ENCODE measurements around the gene OPCML. TPM values are rescaled to one million over a fixed set of nuclear protein-coding genes. Genes with fewer than 3 reads are reported as not detected.

OPCML gene
- 1 to 10 TPM in 1 of 10 donors, under 1 TPM in 9; 0.07 to 1.2 (median 0.42) TPM for total RNA-seq
- under 1 TPM; under 0.01 to 0.07 TPM for polyA plus RNA-seq
- long read RNA-seq, donor 1, result 0 reads
- long read RNA-seq, donor 2, partial matches to known transcripts, result 0 of 1 reads
- long read RNA-seq, donor 2, other reads (novel, unspliced or antisense), result 1 of 1 reads
- long read RNA-seq, donor 3, partial matches to known transcripts, result 0 of 1 reads
- long read RNA-seq, donor 3, other reads (novel, unspliced or antisense), result 1 of 1 reads

DNA sequence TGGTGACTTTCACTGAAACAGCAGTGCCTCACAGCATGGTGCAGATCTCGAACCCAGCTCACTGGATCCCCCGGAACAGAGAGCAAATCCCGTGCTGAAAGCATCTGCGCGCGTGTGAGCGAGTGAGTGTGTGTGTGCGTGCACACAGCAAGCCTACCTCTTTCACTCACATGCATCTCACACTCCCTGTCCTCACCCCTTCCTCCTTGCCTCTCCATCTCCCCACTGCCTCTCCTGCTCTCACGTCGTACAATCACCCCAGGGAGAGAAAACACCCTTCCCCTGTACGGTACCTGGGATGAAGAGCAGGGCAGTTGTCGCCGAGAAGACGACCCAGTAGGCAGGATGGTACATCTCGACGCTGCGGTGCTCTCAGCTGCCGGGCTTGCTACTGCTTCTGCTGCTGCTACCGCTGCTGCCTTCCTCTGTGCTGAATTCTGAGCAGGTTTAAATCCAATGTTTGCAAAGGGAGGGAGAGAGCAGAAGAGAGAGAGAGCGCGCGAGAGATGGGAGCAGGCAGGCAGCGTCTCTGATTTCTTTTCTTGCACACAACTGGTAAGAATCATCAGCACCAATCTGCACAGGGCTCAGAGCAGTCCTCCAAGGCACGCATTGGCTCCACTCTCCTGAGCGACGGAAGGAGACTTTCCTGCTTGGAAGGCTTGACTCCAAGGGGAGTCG lies at the start of gene OPCML:
OPCML (minus strand) TSS at position 531 of the 681 bp plus-strand sequence.
- no peak within 1 kb of the TSS for H3K27ac ChIP-seq
- peaks cover 0 to 87% (median 56%) of the 10 kb centered on the region in 7 donors for H3K27me3 ChIP-seq
- 6% methylated on average over 27 of the region's 27 CpGs for WGBS, 2 donors
- intact Hi-C loops (cut with DNase I), result no loop called here
- peaks cover 0 to under 1% (median 0%) of the 10 kb centered on the region in 9 donors for H3K4me1 ChIP-seq
- TF ChIP-seq, protein P1, sequence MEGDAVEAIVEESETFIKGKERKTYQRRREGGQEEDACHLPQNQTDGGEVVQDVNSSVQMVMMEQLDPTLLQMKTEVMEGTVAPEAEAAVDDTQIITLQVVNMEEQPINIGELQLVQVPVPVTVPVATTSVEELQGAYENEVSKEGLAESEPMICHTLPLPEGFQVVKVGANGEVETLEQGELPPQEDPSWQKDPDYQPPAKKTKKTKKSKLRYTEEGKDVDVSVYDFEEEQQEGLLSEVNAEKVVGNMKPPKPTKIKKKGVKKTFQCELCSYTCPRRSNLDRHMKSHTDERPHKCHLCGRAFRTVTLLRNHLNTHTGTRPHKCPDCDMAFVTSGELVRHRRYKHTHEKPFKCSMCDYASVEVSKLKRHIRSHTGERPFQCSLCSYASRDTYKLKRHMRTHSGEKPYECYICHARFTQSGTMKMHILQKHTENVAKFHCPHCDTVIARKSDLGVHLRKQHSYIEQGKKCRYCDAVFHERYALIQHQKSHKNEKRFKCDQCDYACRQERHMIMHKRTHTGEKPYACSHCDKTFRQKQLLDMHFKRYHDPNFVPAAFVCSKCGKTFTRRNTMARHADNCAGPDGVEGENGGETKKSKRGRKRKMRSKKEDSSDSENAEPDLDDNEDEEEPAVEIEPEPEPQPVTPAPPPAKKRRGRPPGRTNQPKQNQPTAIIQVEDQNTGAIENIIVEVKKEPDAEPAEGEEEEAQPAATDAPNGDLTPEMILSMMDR (IDR thresholded peaks at IDR 0.05), result no peak
- no peaks in the 10 kb centered on the region for H3K36me3 ChIP-seq
- DNase-seq (no peak), ATAC-seq (no peak)
- peak within 1 kb of the TSS in 1 of 10 donors; percentile 14 for H3K4me3 ChIP-seq
- H3K9me3 ChIP-seq, result no peaks in the 10 kb centered on the region

DNA sequence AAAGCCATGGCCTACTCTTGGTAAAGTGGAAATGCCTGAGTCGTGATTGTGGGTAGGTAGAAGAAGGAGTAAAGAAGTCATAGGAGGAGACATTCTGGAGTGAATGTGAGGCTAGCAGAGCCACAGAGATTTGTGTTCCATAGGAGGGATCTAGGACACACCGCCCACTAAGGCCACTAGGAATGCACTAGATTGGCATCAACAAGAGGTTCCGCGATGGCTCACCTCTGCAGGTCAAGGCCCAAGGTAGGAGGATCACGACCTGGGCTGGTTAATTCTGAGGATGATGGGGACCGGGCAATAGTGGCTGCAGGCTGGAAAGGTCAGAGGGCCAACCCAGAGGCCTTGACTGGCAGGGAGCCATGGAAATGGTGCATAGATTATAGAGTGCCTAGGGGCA lies 48.8 kb upstream of the OPCML start:
- no peaks in the 10 kb centered on the region for H3K36me3 ChIP-seq
- H3K27ac ChIP-seq, result no peak overlapping the region
- peaks cover 0 to 7% (median 0%) of the 10 kb centered on the region in 7 donors for H3K27me3 ChIP-seq
- DNase-seq, result no peak
- no peaks in the 10 kb centered on the region for H3K4me1 ChIP-seq
- intact Hi-C loops (cut with DNase I), result no loop called here
- ATAC-seq, result no peak
- TF ChIP-seq, protein P1 (IDR thresholded peaks at IDR 0.05), result no peak
- peaks cover 0 to 9% (median 0%) of the 10 kb centered on the region in 11 donors for H3K9me3 ChIP-seq
- WGBS, 2 donors, result 92 to 93% methylated on average over 6 of the region's 6 CpGs
- H3K4me3 ChIP-seq, result no peak overlapping the region

DNA sequence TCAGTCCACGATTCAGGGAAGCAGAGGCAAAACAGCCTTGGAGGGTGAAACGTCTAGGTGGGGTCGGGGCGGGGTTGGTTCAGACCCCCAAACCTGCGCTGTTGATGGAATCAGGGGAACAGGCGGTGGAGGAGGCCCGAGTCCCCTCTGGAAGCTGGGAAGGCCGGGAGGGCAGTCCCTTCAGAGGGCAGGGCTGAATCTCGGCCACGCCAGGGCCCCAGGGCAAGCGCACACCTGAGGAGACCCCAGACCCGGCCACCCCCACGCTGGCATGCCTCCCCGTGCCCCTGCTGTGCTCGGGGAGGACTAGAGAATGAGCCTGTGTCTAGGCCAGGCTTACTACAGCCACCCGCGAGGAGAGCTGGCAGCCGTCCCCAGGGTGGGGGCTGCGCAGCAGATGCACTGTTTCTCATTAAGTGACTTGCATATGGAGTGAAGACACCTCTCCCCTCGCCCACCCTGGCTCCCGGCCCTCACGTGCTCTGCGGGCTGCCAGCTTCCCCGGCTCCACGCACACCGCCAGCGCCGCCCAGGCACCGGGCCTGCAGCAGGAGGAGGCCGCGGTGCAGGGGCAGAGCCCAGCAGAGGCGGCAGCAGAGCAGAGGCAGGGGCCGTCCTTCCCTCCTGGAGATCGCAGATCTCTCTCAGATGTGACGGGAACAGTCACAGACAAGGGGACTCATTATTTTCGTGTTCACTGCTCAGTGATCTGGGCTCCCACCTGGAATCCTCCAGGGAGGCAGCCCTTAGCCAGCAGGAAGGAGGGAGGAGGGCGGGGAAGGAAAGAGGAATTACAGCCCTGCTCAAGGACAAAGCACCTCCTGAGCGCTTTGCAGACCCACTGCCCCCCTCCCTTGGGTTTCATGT lies 47.1 kb upstream of the OPCML start:
- WGBS, 2 donors, result 68 to 76% methylated on average over 38 of the region's 38 CpGs
- H3K4me1 ChIP-seq, result no peaks in the 10 kb centered on the region
- peaks cover 0 to 4% (median 0%) of the 10 kb centered on the region in 11 donors for H3K9me3 ChIP-seq
- H3K27ac ChIP-seq, result no peak overlapping the region
- H3K27me3 ChIP-seq, result peaks cover 0 to 10% (median under 1%) of the 10 kb centered on the region in 7 donors
- DNase-seq, result no peak
- no peak overlapping the region for H3K4me3 ChIP-seq
- TF ChIP-seq, protein P1 (IDR thresholded peaks at IDR 0.05), result no peak
- intact Hi-C loops (cut with DNase I), result no loop called here
- H3K36me3 ChIP-seq, result no peaks in the 10 kb centered on the region
- ATAC-seq, result no peak

DNA sequence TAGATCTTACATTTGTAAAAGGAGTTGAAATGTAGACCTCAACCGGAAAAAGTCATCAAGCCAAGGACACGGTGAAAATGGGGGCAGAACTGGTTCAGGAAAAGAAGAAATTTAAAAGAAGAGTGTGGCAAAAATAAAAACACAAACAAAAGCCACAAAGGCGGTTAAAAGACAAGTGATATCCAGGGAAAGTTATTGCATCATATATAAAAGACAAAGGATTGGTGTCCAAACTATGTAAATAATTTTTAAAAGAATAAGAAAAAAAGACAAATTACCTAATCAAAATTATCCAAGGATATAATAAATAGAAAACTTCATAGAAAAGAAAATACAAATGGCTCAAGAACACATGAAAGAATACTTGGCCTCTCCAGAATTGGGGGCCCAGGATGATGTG lies 45.1 kb upstream of the OPCML start:
- WGBS, 2 donors, result 91 to 96% methylated on average over 3 of the region's 3 CpGs
- intact Hi-C loops (cut with DNase I), result no loop called here
- no peak for ATAC-seq

More for the DNA sequence above, 45.1 kb upstream of the OPCML start:
- H3K4me3 ChIP-seq, result no peak overlapping the region
- DNase-seq, result no peak
- peaks cover 0 to 4% (median 0%) of the 10 kb centered on the region in 11 donors for H3K9me3 ChIP-seq
- H3K36me3 ChIP-seq, result no peaks in the 10 kb centered on the region
- TF ChIP-seq, protein P1 (IDR thresholded peaks at IDR 0.05), result no peak
- no peak overlapping the region for H3K27ac ChIP-seq
- peaks cover 0 to 20% (median 9%) of the 10 kb centered on the region in 7 donors for H3K27me3 ChIP-seq
- no peaks in the 10 kb centered on the region for H3K4me1 ChIP-seq
